AG09319 (cell line): ENCODE measurements around the gene LRRC23.

Source experiments
- DNase-seq: peaks from one replicate; pipeline ENCODE4 v3.0.0-alpha.2; 2010; ENCODE audit warnings: low read depth; ENCODE audit errors: extremely low read depth
- TF ChIP-seq, protein P1 (sequence below): IDR thresholded peaks from 2 replicates; pipeline ENCODE4 v1.5.1; 2011; ENCODE audit warnings: low read depth, mild to moderate bottlenecking, inconsistent platforms, low read length, moderate library complexity

Gene LRRC23

DNA sequence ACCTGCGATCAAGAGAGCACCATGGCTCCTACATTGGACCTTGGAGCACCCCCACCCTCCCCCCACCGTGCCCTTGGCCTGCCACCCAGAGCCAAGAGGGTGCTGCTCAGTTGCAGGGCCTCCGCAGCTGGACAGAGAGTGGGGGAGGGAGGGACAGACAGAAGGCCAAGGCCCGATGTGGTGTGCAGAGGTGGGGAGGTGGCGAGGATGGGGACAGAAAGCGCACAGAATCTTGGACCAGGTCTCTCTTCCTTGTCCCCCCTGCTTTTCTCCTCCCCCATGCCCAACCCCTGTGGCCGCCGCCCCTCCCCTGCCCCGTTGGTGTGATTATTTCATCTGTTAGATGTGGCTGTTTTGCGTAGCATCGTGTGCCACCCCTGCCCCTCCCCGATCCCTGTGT, 37.2 kb downstream of the LRRC23 start:
- DNase-seq = no peak
- TF ChIP-seq, protein P1, sequence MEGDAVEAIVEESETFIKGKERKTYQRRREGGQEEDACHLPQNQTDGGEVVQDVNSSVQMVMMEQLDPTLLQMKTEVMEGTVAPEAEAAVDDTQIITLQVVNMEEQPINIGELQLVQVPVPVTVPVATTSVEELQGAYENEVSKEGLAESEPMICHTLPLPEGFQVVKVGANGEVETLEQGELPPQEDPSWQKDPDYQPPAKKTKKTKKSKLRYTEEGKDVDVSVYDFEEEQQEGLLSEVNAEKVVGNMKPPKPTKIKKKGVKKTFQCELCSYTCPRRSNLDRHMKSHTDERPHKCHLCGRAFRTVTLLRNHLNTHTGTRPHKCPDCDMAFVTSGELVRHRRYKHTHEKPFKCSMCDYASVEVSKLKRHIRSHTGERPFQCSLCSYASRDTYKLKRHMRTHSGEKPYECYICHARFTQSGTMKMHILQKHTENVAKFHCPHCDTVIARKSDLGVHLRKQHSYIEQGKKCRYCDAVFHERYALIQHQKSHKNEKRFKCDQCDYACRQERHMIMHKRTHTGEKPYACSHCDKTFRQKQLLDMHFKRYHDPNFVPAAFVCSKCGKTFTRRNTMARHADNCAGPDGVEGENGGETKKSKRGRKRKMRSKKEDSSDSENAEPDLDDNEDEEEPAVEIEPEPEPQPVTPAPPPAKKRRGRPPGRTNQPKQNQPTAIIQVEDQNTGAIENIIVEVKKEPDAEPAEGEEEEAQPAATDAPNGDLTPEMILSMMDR = no peak

DNA sequence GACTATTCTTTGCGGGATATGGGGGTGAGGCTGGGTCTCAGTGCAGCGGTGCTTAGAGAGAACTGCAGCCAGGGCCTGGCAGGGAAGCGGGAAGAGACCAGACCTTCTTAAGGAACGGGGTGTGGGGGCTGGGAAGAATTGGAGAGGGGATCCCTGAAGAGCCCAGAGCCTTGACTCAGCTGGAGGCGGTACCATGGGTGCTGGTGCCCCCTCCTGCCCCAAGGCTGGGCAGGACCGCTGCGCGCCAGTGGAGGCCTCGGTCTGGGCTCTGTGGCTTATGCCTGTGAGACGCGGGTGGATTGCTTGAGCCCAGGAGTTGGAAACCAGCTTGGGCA, 37.7 kb downstream of the LRRC23 start:
- TF ChIP-seq, protein P1 = no peak
- DNase-seq = no peak

DNA sequence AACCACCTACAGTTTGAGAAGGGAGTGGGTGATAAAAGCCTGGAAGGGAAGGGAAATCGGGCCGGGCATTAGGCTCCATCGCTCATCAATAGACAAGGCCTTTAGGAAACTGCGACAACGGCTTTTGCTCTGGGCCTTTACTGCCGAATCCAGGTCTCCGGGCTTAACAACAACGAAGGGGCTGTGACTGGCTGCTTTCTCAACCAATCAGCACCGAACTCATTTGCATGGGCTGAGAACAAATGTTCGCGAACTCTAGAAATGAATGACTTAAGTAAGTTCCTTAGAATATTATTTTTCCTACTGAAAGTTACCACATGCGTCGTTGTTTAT, 38.7 kb downstream of the LRRC23 start:
- TF ChIP-seq, protein P1 = no peak
- peak; percentile 84 for DNase-seq

- TF ChIP-seq, protein P1 = no peak
- no peak for DNase-seq
Measured at GRCh38 chr12:6943722-6944380, 39.2 kb downstream of the LRRC23 start, which contains the start of the genes C12orf57 and RNU7-1. C12orf57 (plus strand) TSS chr12:6944022; CDS start chr12:6944122, 100 bp downstream. RNU7-1 (plus strand) TSS chr12:6943816.

DNA sequence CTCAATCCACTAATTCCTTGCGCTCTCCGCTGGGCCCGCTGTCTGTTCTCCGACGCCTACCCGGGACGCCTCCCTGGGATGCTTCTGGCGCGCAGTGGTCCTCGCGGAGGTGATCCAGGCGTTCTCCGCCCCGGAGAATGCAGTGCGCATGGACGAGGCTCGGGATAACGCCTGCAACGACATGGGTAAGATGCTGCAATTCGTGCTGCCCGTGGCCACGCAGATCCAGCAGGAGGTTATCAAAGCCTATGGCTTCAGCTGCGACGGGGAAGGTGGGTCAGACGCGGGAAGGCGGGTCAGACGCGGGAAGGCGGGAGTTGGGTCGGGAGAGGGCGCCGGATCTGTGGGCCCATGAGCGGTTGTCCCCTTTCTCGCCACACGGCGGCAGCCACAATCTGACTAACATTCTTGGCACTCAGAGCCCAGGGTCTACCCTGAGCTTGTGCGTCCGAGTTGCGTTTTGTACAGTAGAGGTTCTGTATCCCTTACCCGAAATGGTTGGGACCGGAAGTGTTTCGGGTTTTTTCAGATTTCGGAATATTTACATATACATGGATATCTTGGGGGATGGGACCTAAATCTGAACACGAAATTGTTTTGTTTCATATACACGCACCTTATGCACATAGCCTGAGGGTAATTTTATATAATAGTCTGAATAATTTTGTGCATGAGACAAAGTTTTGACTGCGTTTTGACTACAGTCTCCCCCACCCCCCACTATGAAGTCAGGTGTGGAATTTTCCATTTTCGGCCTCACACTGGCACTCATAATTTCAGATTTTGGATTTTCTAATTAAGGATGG, 40.0 kb downstream of the LRRC23 start:
- TF ChIP-seq, protein P1 = peak; percentile 87
- DNase-seq = peak; percentile 85

DNA sequence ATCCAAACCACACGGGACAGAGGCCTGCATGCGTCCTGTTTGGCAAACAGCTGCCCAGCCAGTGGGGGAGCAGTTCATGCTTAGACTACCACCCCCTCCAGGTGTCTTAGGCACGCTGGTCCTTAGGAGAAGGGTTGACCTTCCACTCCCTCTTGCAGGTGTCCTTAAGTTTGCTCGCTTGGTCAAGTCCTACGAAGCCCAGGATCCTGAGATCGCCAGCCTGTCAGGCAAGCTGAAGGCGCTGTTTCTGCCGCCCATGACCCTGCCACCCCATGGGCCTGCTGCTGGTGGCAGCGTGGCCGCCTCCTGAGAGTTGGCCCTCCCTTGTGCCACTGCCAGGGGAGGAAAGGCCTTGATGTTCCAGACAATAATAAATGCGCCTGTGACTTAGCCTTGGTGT, 41.0 kb downstream of the LRRC23 start:
- TF ChIP-seq, protein P1 = no peak
- DNase-seq = no peak

GRCh38 chr12:6946033-6946919, 41.7 kb downstream of the LRRC23 start:
- DNase-seq = no peak
- TF ChIP-seq, protein P1 = no peak
